Glutamatergic neuron (in vitro differentiated cells): ENCODE data around the gene TMEM164. TPM values are rescaled to one million over a fixed set of nuclear protein-coding genes. Genes with fewer than 3 reads are reported as not detected.
A peak's percentile ranks its signal among the peaks of the same experiment; 100 is the strongest.

ENCODE experiments used
- DNase-seq: peaks from one replicate; pipeline ENCODE4 v3.0.0; 2022
- H3K27ac Mint-ChIP-seq: one replicate; pipeline ENCODE4 v1.8.0; 2020; ENCODE audit warnings: mild to moderate bottlenecking, mixed read lengths, inconsistent platforms; ENCODE audit not compliant: unreplicated experiment
- H3K27me3 Mint-ChIP-seq: one replicate; pipeline ENCODE4 v1.8.0; 2020; ENCODE audit warnings: mild to moderate bottlenecking, moderate library complexity, mixed read lengths, inconsistent platforms; ENCODE audit not compliant: unreplicated experiment
- H3K36me3 Mint-ChIP-seq: one replicate; pipeline ENCODE4 v1.8.0; 2020; ENCODE audit warnings: mild to moderate bottlenecking, mixed read lengths, inconsistent platforms; ENCODE audit not compliant: unreplicated experiment
- H3K4me1 Mint-ChIP-seq: one replicate; pipeline ENCODE4 v1.8.0; 2020; ENCODE audit warnings: mild to moderate bottlenecking, low read depth, mixed read lengths, inconsistent platforms; ENCODE audit not compliant: unreplicated experiment
- H3K4me3 Mint-ChIP-seq: one replicate; pipeline ENCODE4 v1.8.0; 2020; ENCODE audit warnings: mild to moderate bottlenecking, mixed read lengths, inconsistent platforms; ENCODE audit not compliant: unreplicated experiment
- H3K9me3 Mint-ChIP-seq: one replicate; pipeline ENCODE4 v1.8.0; 2020; ENCODE audit warnings: mild to moderate bottlenecking, moderate library complexity, mixed read lengths, inconsistent platforms; ENCODE audit not compliant: unreplicated experiment
- CTCF ChIP-seq: fragments of 200-600 bp; sonication (generic); IDR thresholded peaks from one replicate; pipeline ENCODE4 v1.5.0; 2021; ENCODE audit not compliant: partially characterized antibody, unreplicated experiment
- total RNA-seq: library from RNA; stranded (reverse); fragmentation: NEBNext Ultra II Directional; extraction: Animal tissue kit (Norgen Biotek cat#: 25700); gene quantifications from one replicate; pipeline ENCODE4 v1.2.1, GENCODE V29; 2021; ENCODE audit not compliant: unreplicated experiment

TMEM164 gene
- total RNA-seq, 1 donor from 2014 or later: 56.6 TPM

GRCh38 chrX:110004215-110004614 lies 1.3 kb downstream of the TMEM164 start:
- DNase-seq: no peak
- H3K9me3 Mint-ChIP-seq: peaks cover 7% of the 10 kb centered on the region

GRCh38 chrX:110004731-110005369 lies 1.9 kb downstream of the TMEM164 start:
- no peak for DNase-seq
- peak overlapping the region; percentile 48 for H3K27ac Mint-ChIP-seq
- H3K27me3 Mint-ChIP-seq: peaks cover 5% of the 10 kb centered on the region
- H3K4me1 Mint-ChIP-seq: peaks cover 39% of the 10 kb centered on the region
- H3K9me3 Mint-ChIP-seq: peaks cover 7% of the 10 kb centered on the region
- TF ChIP-seq CTCF: no peak
- peak overlapping the region; percentile 80 for H3K4me3 Mint-ChIP-seq
- no peaks in the 10 kb centered on the region for H3K36me3 Mint-ChIP-seq

More at GRCh38 chrX:110004215-110004614, 1.3 kb downstream of the TMEM164 start:
- TF ChIP-seq CTCF: no peak
- Mint-ChIP-seq H3K4me3 (peak overlapping the region; percentile 80), H3K36me3 (no peaks in the 10 kb centered on the region), H3K27ac (peak overlapping the region; percentile 48), H3K27me3 (peaks cover 5% of the 10 kb centered on the region), H3K4me1 (peaks cover 39% of the 10 kb centered on the region)

- DNase-seq: no peak
- no peak for TF ChIP-seq CTCF
- H3K27ac Mint-ChIP-seq: peak overlapping the region; percentile 62
Observed at GRCh38 chrX:110006161-110006560, 3.2 kb downstream of the TMEM164 start.

GRCh38 chrX:110006821-110007375 lies 4.0 kb downstream of the TMEM164 start:
- H3K36me3 Mint-ChIP-seq: no peaks in the 10 kb centered on the region
- no peak for TF ChIP-seq CTCF
- peak overlapping the region; percentile 62 for H3K27ac Mint-ChIP-seq
- peak overlapping the region; percentile 50 for H3K4me3 Mint-ChIP-seq
- no peak for DNase-seq
- H3K4me1 Mint-ChIP-seq: peaks cover 41% of the 10 kb centered on the region
- peaks cover 7% of the 10 kb centered on the region for H3K9me3 Mint-ChIP-seq
- H3K27me3 Mint-ChIP-seq: peaks cover 5% of the 10 kb centered on the region

More at GRCh38 chrX:110006161-110006560, 3.2 kb downstream of the TMEM164 start:
- no peaks in the 10 kb centered on the region for H3K36me3 Mint-ChIP-seq
- H3K27me3 Mint-ChIP-seq: peaks cover 5% of the 10 kb centered on the region
- peaks cover 7% of the 10 kb centered on the region for H3K9me3 Mint-ChIP-seq
- peaks cover 42% of the 10 kb centered on the region for H3K4me1 Mint-ChIP-seq
- H3K4me3 Mint-ChIP-seq: peak overlapping the region; percentile 68

- Mint-ChIP-seq H3K4me1 (peaks cover 42% of the 10 kb centered on the region), H3K9me3 (peaks cover 8% of the 10 kb centered on the region), H3K27me3 (peaks cover 5% of the 10 kb centered on the region), H3K36me3 (no peaks in the 10 kb centered on the region), H3K4me3 (peak overlapping the region; percentile 59), H3K27ac (peak overlapping the region; percentile 86)
- DNase-seq: no peak
- no peak for TF ChIP-seq CTCF
Observed at GRCh38 chrX:110008011-110008635, 5.2 kb downstream of the TMEM164 start.
